ENCODE results near the gene LEF1. TPM values are rescaled to one million over a fixed set of nuclear protein-coding genes. Genes with fewer than 3 reads are reported as not detected.

The LEF1 gene
- total RNA-seq, 1 donor = 0.63 TPM

- no peak overlapping the region for H3K4me3 ChIP-seq (ENCODE audit: low read depth, low read length)
- no peak for DNase-seq (ENCODE audit: low read depth)
- TF ChIP-seq CTCF (IDR thresholded peaks at IDR 0.05; ENCODE audit: insufficient read depth, low read length) = no peak
These were observed 120.6 kb downstream of the LEF1 start for GRCh38 chr4:108048157-108048556.

GRCh38 chr4:108047199-108047598 is 121.5 kb downstream of the LEF1 start:
- TF ChIP-seq CTCF (IDR thresholded peaks at IDR 0.05; ENCODE audit: insufficient read depth, low read length) = no peak
- no peak overlapping the region for H3K4me3 ChIP-seq (ENCODE audit: low read depth, low read length)
- no peak for DNase-seq (ENCODE audit: low read depth)

GRCh38 chr4:108045687-108046024 is 123.1 kb downstream of the LEF1 start:
- no peak overlapping the region for H3K4me3 ChIP-seq (ENCODE audit: low read depth, low read length)
- peak; percentile 62 for DNase-seq (ENCODE audit: low read depth)
- TF ChIP-seq CTCF (IDR thresholded peaks at IDR 0.05; ENCODE audit: insufficient read depth, low read length) = no peak

- DNase-seq (ENCODE audit: low read depth) = no peak
- H3K4me3 ChIP-seq (ENCODE audit: low read depth, low read length) = no peak overlapping the region
- no peak for TF ChIP-seq CTCF (IDR thresholded peaks at IDR 0.05; ENCODE audit: insufficient read depth, low read length)
These were observed 123.6 kb downstream of the LEF1 start for GRCh38 chr4:108044951-108045686.

- no peak overlapping the region for H3K4me3 ChIP-seq (ENCODE audit: low read depth, low read length)
- no peak for TF ChIP-seq CTCF (IDR thresholded peaks at IDR 0.05; ENCODE audit: insufficient read depth, low read length)
- DNase-seq (ENCODE audit: low read depth) = no peak
These were observed 125.2 kb downstream of the LEF1 start for GRCh38 chr4:108043526-108043925.

- H3K4me3 ChIP-seq (ENCODE audit: low read depth, low read length) = no peak overlapping the region
- no peak for TF ChIP-seq CTCF (IDR thresholded peaks at IDR 0.05; ENCODE audit: insufficient read depth, low read length)
- no peak for DNase-seq (ENCODE audit: low read depth)
These were observed 125.8 kb downstream of the LEF1 start for GRCh38 chr4:108042927-108043326.

GRCh38 chr4:108037884-108038283 is 130.8 kb downstream of the LEF1 start:
- no peak for DNase-seq (ENCODE audit: low read depth)
- no peak overlapping the region for H3K4me3 ChIP-seq (ENCODE audit: low read depth, low read length)
- no peak for TF ChIP-seq CTCF (IDR thresholded peaks at IDR 0.05; ENCODE audit: insufficient read depth, low read length)
